ENCODE measurements around the gene ZNF214.
"Not testable (repeated sequence)": the region's sequence is repeated elsewhere in the genome, so short reads cannot be mapped to it uniquely, and the experiment has no call there.

The ZNF214 gene

GRCh38 chr11:6986487-6986886 lies 33.7 kb downstream of the ZNF214 start:
- no peak for DNase-seq

GRCh38 chr11:6979365-6979764 lies 40.8 kb downstream of the ZNF214 start:
- DNase-seq = no peak

DNA sequence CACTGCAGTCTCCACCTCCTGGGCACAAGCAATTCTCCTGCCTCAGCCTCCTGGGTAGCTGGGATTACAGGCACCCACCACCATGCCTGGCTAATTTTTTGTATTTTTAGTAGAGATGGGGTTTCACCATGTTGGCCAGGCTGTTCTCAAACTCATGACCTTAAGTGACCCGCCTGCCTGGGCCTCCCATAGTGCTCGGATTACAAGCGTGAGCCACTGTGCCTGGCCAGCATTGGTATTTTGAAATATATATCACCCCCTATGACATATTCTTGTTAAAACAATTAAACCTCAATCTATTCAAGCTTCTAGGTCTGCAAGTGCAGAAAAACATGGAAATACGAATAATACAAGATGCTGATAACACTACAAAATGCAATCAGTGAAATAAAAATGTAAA lies 50.3 kb downstream of the ZNF214 start:
- DNase-seq = not testable (repeated sequence)

GRCh38 chr11:6968816-6969215 lies 51.3 kb downstream of the ZNF214 start:
- no peak for DNase-seq

- no peak for DNase-seq
Measured at GRCh38 chr11:6962673-6963072, 57.5 kb downstream of the ZNF214 start.

DNA sequence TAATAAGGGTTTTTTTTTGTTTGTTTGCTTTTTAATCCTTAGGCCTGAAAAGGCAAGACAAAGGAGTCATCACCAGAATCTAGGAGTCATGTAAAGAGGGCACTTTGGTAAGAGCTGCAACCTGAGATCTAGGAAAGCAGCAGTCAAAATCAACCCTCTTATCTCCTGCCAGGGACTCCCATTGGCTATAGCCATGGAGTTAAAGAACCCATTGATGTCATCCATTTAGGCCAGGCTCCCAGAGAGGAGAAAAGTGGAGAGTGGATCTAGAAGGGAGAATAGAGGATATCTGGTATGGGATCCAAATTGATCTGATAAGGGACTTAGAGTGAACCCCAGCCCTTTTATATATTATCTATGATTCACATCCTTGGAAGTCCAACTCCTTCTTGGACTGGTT lies 58.0 kb downstream of the ZNF214 start:
- DNase-seq = no peak

- DNase-seq = not testable (repeated sequence)
Measured at GRCh38 chr11:6954248-6954647, 65.9 kb downstream of the ZNF214 start.
